GM18520 (cell line): ENCODE results near the gene DPP3.

Experiments used
- ATAC-seq: cut with Tn5 transposase; IDR thresholded peaks from one replicate; pipeline ENCODE4 v1.9.1; 2021; ENCODE audit not compliant: unreplicated experiment

DPP3 gene

DNA sequence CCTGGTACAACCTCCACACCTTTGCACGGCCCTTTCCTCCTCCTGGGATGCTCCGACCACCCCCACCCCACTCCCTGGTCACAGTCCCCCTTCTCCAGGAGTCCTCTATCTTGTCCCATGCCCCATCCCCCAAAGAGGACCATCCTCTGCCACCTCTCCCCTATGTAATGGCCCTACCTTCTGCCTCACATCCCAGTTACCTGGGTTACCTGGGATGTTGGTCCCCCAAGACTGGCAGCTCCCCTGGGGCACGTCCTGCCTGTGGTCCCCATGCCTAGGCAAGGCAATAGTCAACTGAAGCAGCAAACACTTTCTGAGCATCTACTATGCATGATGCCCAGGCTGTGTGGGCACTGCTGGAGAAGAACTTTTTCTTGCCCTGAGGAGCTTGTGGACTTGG, 75.2 kb downstream of the DPP3 start:
- ATAC-seq, result no peak

DNA sequence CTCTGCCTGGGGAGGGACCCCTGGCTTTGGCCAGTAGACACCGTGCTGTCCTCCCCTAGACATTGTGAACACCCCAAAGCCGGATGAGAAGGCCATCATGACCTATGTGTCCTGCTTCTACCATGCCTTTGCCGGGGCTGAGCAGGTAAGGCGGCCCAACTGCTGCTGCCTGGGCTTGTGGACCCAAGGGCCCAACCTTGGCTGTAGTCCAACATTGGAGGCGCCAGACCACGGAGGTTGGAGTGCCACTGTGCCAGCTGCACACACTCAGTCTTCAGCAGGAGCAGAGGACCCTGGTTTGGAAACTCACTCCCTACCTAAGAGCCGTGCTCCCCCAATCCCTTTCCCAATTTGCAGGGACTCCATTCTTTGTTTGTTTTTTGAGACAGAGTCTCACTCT, 75.9 kb downstream of the DPP3 start:
- ATAC-seq, result no peak

DNA sequence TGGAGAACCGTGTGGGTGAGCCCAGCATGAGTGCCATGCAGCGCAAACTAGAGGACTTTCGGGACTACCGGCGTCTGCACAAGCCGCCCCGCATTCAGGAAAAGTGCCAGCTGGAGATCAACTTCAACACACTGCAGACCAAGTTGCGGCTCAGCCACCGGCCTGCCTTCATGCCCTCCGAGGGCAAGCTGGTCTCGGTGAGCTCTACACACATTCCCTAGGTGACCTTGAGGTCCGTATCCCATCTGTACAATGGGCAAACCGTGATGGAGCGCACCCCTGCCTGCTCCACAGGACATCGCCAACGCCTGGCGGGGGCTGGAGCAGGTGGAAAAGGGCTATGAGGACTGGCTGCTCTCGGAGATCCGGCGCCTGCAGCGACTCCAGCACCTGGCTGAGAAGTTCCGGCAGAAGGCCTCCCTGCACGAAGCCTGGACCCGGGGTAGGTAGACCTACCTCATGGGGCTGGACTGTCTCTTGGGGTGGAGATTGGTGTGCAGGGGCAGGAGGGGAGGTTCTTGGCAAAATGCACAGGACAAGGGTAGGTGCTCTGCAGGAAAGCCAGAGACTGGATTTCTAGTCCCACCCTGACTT, 77.6 kb downstream of the DPP3 start:
- no peak for ATAC-seq
